WTC11 (cell line): ENCODE results near the gene CPT1A. TPM values are rescaled to one million over a fixed set of nuclear protein-coding genes. Genes with fewer than 3 reads are reported as not detected.

Experiments used
- ATF2 ChIP-seq: sonication (generic); formaldehyde crosslinking; IDR thresholded peaks from 2 replicates; pipeline ENCODE4 v1.8.1; 2022; ENCODE audit warnings: low read depth, missing genetic modification reagents, borderline replicate concordance
- ATF3 ChIP-seq: sonication (generic); formaldehyde crosslinking; conservative IDR thresholded peaks from 2 replicates; pipeline ENCODE4 v1.8.1; 2022; ENCODE audit warnings: mild to moderate bottlenecking, missing genetic modification reagents
- CREM ChIP-seq: sonication (generic); formaldehyde crosslinking; IDR thresholded peaks from 2 replicates; pipeline ENCODE4 v1.8.1; 2022; ENCODE audit warnings: mild to moderate bottlenecking, missing genetic modification reagents, moderate library complexity
- CTCF ChIP-seq: fragments of 200-600 bp; IDR thresholded peaks from 2 replicates; pipeline ENCODE4 v1.8.0; 2022; ENCODE audit warnings: antibody characterized with exemption
- E2F1 ChIP-seq: sonication (generic); formaldehyde crosslinking; IDR thresholded peaks from 2 replicates; pipeline ENCODE4 v1.8.0; 2022; ENCODE audit warnings: mild to moderate bottlenecking, missing genetic modification reagents
- ESRRA ChIP-seq: sonication (generic); formaldehyde crosslinking; IDR thresholded peaks from 2 replicates; pipeline ENCODE4 v1.8.1; 2022; ENCODE audit warnings: mild to moderate bottlenecking, missing genetic modification reagents, borderline replicate concordance
- FOXK1 ChIP-seq: sonication (generic); formaldehyde crosslinking; IDR thresholded peaks from 2 replicates; pipeline ENCODE4 v1.8.0; 2022; ENCODE audit warnings: mild to moderate bottlenecking, moderate library complexity, missing genetic modification reagents
- FOXP4 ChIP-seq: sonication (generic); formaldehyde crosslinking; IDR thresholded peaks from 2 replicates; pipeline ENCODE4 v1.8.0; 2022; ENCODE audit warnings: mild to moderate bottlenecking, missing genetic modification reagents
- GRHL2 ChIP-seq: fragments of 250-450 bp; sonication (Bioruptor Pico); IDR thresholded peaks from 2 replicates; pipeline ENCODE4 v1.8.0; 2022; ENCODE audit warnings: mild to moderate bottlenecking, moderate library complexity; ENCODE audit not compliant: insufficient replicate concordance, severe bottlenecking
- HMGA2 ChIP-seq: fragments of 250-450 bp; sonication (Bioruptor Pico); IDR thresholded peaks from 2 replicates; pipeline ENCODE4 v1.4.0; 2021; ENCODE audit warnings: mild to moderate bottlenecking, moderate library complexity
- IRF2 ChIP-seq: sonication (generic); formaldehyde crosslinking; IDR thresholded peaks from 2 replicates; pipeline ENCODE4 v1.8.0; 2022; ENCODE audit warnings: low read depth, missing genetic modification reagents, borderline replicate concordance
- JAZF1 ChIP-seq: fragments of 250-450 bp; sonication (Bioruptor Pico); IDR thresholded peaks from 2 replicates; pipeline ENCODE4 v1.9.0; 2021; ENCODE audit warnings: moderate library complexity, mild to moderate bottlenecking, inconsistent platforms
- MAX ChIP-seq: sonication (generic); formaldehyde crosslinking; IDR thresholded peaks from 2 replicates; pipeline ENCODE4 v1.8.0; 2022; ENCODE audit warnings: mild to moderate bottlenecking, missing genetic modification reagents
- PRDM15 ChIP-seq: sonication (generic); formaldehyde crosslinking; IDR thresholded peaks from 2 replicates; pipeline ENCODE4 v1.8.0; 2022; ENCODE audit warnings: missing genetic modification reagents
- RELA ChIP-seq: sonication (generic); formaldehyde crosslinking; IDR thresholded peaks from 2 replicates; pipeline ENCODE4 v1.8.1; 2022; ENCODE audit warnings: missing genetic modification reagents, mild to moderate bottlenecking, borderline replicate concordance
- RORB ChIP-seq: fragments of 250-450 bp; sonication (Bioruptor Pico); IDR thresholded peaks from 2 replicates; pipeline ENCODE4 v1.9.0; 2021; ENCODE audit warnings: mild to moderate bottlenecking
- SMAD4 ChIP-seq: sonication (generic); formaldehyde crosslinking; IDR thresholded peaks from 2 replicates; pipeline ENCODE4 v1.8.0; 2022; ENCODE audit warnings: mild to moderate bottlenecking, missing genetic modification reagents
- ZNF121 ChIP-seq: sonication (generic); formaldehyde crosslinking; IDR thresholded peaks from 2 replicates; pipeline ENCODE4 v1.8.0; 2023; ENCODE audit warnings: missing genetic modification reagents
- ZNF423 ChIP-seq: fragments of 250-450 bp; sonication (Bioruptor Pico); IDR thresholded peaks from 2 replicates; pipeline ENCODE4 v2.1.2; 2022; ENCODE audit warnings: mild to moderate bottlenecking, moderate library complexity
- ZNF532 ChIP-seq: fragments of 250-450 bp; sonication (Bioruptor Pico); IDR thresholded peaks from 2 replicates; pipeline ENCODE4 v1.9.0; 2021; ENCODE audit warnings: mild to moderate bottlenecking, borderline replicate concordance
- ZSCAN18 ChIP-seq: fragments of 250-450 bp; sonication (Bioruptor Pico); IDR thresholded peaks from 2 replicates; pipeline ENCODE4 v2.1.2; 2022; ENCODE audit warnings: mild to moderate bottlenecking, moderate library complexity
- total RNA-seq: library from RNA; stranded (reverse); gene quantifications from 3 replicates; pipeline ENCODE4 v1.2.3, GENCODE V29; 2021

The CPT1A gene
- total RNA-seq, 1 experiment from 2014 or later: 28.1 TPM

GRCh38 chr11:68843703-68844312 lies 2.1 kb upstream of the CPT1A start (continued):
- TF ChIP-seq ZNF121 (CRISPR knock-in tag) (peak; percentile 23; the same call in 1 of the 2 replicates), CREM (no peak), E2F1 (CRISPR knock-in tag) (no peak; the same call in 1 of the 2 replicates), SMAD4 (no peak), FOXK1 (CRISPR knock-in tag) (peak; percentile 76), HMGA2 (CRISPR knock-in tag) (no peak), ZNF423 (CRISPR knock-in tag) (peak; percentile 79), JAZF1 (no peak), ESRRA (peak; percentile 69; the same call in 1 of the 2 replicates), PRDM15 (CRISPR knock-in tag) (0 out of 2 replicates have a peak, but pooled peaks have one; percentile 29), ATF3 (CRISPR knock-in tag) (no peak), RORB (no peak), ATF2 (CRISPR knock-in tag) (no peak), ZNF532 (CRISPR knock-in tag) (no peak), ZSCAN18 (CRISPR knock-in tag) (no peak), RELA (CRISPR knock-in tag) (no peak), FOXP4 (CRISPR knock-in tag) (no peak), GRHL2 (no peak), CTCF (0 out of 2 replicates have a peak, but pooled peaks have one; percentile 21), IRF2 (CRISPR knock-in tag) (no peak), MAX (CRISPR knock-in tag) (peak; percentile 91)
